Posterior cingulate gyrus (tissue), 11 donors: Measurements from ENCODE around the gene NFASC.

ENCODE experiments used
- DNase-seq, 10 donors: peaks; one replicate each; pipeline versions ENCODE4 v3.0.0 to v3.0.0-alpha.2; 2020 to 2021; ENCODE audit warnings: mixed read lengths in 3 of 10
- intact Hi-C: fragments of 100-400 bp; cut with DNase I; formaldehyde crosslinking; loops from one replicate; pipeline ENCODE4 v1.15.1; 2023

NFASC gene

DNA sequence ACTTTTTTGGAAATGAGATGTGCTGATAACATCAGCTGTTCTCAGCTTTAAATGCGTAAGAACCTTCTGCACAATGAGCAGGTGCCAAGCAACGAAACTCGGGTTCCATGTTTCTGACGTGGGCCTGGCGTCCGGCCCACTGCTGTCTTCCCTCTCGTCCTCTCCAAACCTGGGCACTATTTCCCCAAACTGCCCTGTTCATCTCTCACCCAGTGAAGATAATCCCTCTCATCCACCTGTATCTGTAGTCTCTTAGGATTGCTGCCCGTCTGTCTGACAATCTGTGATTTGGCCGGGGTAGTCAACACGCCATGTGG, 122.3 kb downstream of the NFASC start:
- peak in 2 of 10 donors; percentile 67 to 68 for DNase-seq
- intact Hi-C loops, result no loop called here

DNA sequence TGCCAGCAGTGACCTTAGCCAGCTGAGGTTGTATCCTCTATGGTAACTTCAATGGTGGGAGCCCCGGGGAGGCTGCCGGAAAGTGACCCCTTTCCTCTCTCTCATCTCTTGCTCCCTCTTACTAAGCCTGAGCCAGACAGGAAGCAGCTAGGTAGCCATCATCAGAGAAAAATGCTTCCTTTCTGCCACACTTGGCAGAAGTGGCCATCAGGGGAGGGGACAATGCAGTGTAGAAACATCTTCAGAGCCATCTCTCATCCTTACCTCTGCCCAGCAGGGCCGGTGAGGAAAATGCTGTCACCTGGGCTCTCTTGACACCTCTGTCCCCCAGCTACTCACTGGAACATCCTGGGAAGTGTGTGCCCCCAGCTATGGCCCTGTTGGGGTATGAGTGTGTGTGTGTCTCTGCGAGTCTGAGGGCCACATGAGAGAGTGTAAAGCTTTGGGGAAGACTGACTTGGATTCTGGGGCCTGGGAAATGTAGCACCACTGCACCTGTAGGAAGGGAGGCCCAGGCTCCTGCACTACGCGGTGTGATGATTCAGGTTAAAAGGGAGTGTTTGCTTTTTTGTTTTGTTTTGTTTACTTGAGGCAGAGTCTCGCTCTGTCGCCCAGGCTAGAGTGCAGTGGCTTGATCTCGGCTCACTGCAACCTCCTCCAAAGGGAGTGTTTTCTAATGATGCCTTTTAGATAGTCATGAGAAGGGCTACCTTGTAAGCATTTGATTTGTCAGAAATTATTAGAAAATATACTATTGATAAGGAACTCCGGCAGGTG, 123.6 kb downstream of the NFASC start:
- intact Hi-C loops, result no loop called here
- peak in 2 of 10 donors; percentile 17 to 27 for DNase-seq

DNA sequence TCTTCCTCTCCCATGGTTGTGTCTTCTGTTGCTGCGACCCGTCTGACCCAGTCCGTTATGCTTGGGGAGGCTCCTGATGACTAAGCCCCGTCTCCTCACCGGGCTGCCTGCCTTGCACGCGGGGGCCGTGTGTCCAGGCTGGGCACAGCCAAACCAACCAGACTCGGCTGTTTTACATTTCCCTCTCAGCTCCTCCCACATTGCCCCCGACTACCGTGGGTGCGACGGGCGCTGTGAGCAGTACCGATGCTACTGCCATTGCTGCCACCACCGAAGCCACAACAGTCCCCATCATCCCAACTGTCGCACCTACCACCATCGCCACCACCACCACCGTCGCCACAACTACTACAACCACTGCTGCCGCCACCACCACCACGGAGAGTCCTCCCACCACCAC, 126.3 kb downstream of the NFASC start:
- DNase-seq, result peak in 3 of 10 donors; percentile 85 to 92 (median 91)
- intact Hi-C loops, result no loop called here

DNA sequence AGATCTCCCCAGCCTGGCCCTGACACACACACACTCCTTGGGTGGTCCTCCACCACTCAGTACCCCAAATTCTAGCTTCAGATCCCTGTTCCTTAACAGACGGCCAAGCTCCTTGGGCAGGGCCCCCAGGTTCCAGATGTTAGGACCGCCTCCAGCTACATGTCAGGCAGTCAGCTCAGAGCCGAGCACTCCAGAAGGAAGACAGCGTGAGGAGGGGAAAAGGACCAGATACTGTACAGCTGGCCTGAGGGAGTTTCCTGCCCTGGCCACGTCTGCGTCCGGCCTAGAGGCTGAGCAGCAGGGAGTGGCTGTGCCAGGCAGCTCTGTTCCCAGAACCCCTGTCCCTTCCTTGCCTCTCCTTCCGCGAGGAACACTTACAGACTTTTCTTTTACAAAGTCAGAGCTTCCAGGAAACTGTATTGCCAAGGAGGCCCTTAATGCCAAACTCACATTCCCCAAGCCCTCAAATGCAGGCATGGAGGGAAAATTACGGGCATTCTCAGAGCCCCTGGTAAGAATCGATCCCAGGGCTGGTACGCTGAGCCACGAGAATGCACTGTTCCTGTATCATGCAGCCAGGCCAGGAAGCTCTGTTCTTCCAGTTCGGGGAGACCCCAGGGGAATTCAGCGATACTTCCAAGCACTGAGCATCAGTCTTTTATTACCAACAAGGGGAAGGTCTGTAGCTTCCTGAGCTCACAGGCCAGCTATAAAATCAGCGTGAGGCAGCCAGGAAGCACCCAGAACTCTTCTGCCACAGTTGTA, 127.1 kb downstream of the NFASC start:
- peak in 1 of 10 donors; percentile 59 for DNase-seq
- intact Hi-C loops, result no loop called here

DNA sequence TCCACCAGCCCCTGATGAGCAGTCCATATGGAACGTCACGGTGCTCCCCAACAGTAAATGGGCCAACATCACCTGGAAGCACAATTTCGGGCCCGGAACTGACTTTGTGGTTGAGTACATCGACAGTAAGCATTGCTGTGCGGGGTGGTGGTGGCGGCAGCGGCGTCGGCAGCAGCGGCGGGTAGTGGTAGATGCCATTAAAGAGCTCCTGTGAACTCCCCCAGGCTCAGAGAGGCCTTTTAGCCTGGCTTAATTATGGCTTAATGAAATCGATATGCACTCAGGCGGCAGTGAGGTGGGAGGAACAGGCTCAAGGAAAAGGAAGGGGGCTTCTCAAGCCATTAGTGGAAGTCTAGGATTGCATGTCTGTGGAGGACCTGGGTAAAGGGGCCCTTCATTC, 130.5 kb downstream of the NFASC start:
- intact Hi-C loops, result no loop called here
- peak in 2 of 10 donors; percentile 41 to 55 for DNase-seq

DNA sequence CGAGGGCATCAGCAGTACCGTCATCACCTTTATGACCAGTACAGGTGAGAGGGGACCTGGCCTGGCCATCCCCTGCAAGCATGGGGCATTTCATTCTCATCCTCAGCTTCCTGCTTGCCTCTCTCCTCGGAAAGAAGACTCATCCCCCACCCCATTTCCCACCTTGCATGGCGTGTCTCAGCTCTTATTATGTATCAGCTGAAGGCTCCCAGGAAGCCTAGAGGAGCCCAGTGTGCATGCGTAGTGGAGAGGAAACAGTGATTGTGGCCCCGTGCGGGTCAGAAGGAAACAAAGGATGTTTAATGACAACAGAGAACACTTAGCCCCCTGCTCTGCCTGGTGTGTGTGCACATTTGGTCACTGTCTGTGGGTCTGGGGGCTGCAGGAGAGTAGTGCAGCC, 132.0 kb downstream of the NFASC start:
- intact Hi-C loops, result no loop called here

DNA sequence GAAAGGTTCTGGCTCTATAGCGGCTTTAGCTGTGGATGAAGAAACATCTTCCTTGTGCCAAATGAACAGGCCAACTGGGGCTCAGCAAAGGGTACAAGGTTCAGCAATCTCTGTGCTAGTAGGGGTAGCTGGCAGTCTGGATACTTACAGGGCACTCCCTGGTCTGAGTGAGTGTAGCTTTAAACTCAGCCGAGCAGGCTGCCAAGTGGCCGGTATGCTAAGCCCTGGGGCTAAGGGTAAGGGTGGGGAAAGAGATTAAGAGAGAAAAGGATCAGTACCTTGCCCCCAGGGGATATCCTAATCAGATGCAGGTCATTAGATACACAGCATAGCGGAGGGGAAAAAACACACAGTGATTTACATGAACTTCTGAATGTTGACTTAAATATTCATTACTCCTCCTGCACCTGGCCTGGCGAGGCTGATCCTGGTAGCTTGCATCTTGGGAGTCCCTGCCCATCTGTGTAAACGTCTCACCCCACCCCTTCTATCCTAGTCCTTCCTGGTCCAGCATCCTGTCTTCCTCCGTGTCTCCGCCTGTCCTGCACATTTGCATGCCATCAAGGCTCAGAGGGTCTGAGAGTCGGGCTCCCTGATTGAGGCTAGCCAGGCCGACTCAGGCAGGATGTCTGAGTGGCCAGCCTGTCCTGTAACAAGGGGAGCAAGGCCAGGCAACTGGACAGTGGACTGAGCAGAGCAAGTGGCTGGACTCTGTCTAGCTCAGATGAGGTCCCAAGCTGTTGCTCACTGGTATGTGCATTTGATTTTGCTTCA, 132.9 kb downstream of the NFASC start:
- peak in 1 of 10 donors; percentile 2 for DNase-seq
- intact Hi-C loops, result no loop called here

More for the DNA sequence above, 132.0 kb downstream of the NFASC start:
- no peak for DNase-seq

DNA sequence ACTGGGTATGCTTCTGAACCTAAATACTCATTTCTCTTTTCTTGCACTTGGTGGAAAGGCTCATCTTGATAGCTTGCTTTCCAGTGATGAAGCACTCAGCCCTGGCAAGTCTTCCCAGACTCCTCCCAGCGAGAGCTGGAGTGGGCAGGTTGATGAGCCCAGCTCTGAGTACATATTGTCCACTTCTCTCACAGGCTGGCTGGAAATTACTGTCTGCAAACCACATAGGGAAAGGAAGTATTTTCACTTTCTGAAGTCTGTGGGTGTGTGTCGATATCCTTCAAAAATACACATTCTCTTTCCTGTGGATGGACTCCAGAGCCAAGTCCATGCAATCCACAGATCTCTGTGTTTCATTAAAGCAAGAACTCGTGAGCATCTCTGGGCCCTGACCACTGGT, 133.7 kb downstream of the NFASC start:
- DNase-seq, result peak in 6 of 10 donors; percentile 53 to 95 (median 66)

DNA sequence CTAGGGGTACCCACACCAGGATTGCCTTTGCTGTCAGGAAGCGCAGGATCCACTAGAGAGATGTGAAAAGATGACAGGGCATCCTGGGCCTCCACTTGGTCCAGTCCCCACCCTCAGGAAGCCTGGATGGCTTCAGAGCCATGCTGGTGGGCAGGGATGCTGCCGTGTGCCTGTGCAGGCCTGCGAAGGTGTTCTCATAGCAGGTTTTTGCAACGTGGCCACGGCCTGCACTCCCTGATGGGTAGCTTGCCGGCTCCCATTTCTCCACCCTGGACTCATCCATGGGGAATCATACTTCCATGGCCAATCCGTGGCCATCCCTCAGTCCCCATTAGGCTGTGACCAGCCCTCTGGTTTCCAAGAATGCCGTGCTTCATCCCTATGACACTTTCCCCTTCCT, 138.2 kb downstream of the NFASC start:
- intact Hi-C loops, result no loop called here
- DNase-seq, result peak in 1 of 10 donors; percentile 65

More for the DNA sequence above, 133.7 kb downstream of the NFASC start:
- intact Hi-C loops, result no loop called here

DNA sequence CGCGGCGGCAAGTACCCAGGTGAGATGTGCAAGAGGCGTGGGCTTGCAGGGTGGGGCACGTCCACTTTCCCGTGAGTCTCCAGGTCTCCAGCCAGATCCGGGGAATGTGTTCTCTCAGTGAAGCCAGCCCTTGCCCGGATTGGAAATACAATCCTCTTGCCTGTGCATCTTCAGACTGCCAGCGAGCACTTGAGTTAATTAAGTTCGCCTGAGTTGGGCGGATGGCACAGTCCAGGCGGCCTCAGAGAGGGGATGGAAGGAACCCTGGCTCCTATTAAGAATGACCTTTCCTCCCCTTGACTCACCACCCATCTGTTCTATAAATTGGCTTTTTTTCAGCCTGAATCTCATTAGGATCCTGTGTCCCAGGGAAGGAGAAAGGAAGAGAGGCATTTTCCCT, 139.0 kb downstream of the NFASC start:
- intact Hi-C loops, result no loop called here
- DNase-seq, result no peak

DNA sequence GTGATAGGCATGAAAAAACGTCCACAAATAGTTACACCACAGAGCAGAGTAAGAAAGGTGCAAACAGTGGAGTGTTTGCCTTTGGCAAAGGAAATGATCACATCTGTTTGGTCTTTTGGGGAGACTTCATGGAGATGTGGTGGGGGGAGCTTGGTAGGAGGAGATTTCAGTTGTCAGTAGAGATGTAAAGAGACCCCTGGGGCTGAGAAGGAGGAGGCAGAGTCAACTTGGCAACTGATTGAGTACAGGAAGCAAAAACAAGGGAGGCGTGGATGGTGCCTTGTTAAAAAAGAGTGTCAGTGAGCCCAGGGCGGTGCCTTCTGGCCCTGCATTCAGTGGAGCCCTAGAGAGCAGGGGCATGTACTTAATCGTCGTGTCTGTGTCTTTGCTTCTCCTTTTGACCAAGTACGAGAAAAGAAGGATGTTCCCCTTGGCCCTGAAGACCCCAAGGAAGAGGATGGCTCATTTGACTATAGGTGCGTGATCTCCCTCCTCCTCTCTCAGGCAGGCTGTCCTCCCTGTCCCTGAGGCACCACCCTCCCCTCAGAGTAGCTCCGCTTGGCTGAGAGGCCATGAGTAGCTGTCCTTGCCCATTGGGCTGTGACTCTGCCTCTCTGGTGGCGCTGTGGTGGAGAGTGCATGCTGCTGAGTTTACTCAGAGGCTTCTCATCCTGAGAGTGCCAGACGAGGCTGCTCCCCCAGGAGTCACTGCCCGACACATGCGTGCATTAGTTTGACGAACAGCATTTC, 141.9 kb downstream of the NFASC start:
- intact Hi-C loops, result no loop called here
- peak in 2 of 10 donors; percentile 69 to 85 for DNase-seq

DNA sequence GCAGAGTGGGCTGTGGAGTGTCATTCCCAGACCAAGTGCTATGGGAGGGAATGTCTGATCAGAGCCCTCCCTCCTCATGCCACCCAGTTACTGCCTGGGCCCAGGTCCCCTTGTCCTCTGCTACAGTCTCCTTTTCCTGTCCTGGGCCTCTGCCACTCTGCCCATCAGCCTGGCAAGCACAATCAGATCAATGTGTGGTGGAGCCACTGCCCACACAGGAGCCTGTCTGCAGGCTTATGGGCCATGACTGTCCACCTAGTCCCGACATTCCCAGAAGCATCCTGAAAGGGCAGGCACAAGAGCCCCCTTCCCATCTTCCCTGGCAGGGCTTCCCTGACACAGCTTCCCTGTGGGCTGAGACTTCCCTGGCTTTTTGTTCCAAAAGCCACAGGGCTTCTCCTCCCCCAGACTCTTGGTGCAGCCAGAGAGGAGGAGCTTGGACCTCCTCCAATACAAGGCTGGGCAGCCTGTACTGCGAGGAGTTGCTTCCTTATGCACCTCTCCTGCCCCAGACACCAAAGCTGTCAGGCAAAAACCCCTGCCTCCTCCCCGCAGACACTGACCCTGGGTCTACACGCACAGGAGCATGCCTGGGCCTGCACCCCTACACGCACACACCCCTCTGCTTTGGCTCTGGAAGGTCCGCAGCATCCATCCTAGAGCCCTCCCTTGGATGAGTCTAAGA, 143.2 kb downstream of the NFASC start:
- intact Hi-C loops, result no loop called here
- peak in 5 of 10 donors; percentile 54 to 90 (median 70) for DNase-seq

DNA sequence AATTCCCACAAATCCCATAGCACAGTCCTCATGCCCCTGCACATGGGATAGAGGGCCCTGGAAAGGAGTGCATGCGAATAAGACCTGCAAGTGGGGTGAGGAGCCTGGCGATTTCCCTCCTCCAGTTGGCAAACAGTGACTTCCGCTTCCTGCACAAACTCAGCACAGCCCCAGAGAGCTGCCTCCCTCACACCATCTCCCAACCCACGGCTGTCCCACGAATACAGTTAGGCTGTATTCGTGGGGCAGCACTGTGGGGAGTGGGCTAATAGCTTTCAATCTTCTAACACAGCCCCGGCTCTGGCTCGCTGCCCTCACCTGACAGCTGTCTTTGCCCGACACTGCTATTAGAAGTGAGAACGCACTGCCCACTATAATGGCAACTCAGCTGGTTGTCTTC, 144.1 kb downstream of the NFASC start:
- DNase-seq, result peak in 2 of 10 donors; percentile 59 to 70
- intact Hi-C loops, result no loop called here

DNA sequence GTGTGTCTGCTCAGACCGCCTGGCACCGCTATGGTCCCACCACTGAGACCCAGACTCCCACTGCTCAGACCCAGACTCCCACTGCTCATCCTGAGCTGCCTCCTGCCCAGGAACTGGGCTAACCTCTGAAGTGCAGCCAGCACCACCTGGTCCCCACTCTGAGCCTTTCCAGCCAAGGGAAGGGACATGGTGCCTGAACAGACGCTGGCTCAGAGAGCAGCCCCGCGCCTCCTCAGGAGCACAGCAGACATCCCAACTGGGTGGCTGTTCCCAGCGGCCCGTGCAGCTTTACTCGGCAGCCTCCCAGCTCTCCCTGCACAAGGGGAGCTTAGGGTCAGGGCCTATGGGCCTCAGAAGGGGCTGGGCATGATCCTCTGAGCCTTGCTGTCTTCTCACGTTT, 144.6 kb downstream of the NFASC start:
- intact Hi-C loops, result no loop called here
- DNase-seq, result peak in 2 of 10 donors; percentile 63 to 71

DNA sequence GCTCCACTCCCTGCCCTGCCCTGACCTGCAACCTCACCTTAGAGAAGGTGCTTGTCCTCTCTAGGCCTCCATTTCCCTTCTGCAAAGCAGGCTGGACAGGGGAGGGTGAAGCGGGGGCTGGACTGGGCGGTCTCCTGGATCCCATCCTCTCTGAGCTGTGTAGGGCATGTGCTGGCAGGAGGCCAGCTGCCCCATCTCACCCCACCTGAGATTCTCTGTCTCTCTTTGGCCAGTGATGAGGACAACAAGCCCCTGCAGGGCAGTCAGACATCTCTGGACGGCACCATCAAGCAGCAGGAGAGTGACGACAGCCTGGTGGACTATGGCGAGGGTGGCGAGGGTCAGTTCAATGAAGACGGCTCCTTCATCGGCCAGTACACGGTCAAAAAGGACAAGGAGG, 145.4 kb downstream of the NFASC start:
- peak in 2 of 10 donors; percentile 46 to 55 for DNase-seq
- intact Hi-C loops, result no loop called here

DNA sequence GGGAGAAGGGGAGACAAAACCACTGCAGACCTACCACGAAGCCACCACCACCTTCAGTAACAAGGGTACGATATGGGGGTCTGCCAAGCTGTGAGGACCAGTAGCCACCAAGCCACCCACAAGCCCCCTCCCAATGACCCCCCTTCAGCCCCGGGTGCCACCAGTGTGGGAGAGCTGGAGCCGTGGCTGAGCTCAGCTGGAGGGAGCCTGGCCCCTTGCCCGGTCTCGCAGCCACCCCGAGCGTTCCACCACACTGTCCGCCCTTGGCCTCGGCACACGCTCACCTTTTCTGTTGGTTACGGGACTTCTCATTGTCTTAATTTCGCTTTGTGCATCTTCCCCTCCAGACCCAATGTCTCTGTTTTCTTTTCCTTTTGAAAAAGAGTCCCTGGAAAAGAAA, 145.9 kb downstream of the NFASC start:
- DNase-seq, result peak in 3 of 10 donors; percentile 47 to 73 (median 52)
- intact Hi-C loops, result no loop called here

DNA sequence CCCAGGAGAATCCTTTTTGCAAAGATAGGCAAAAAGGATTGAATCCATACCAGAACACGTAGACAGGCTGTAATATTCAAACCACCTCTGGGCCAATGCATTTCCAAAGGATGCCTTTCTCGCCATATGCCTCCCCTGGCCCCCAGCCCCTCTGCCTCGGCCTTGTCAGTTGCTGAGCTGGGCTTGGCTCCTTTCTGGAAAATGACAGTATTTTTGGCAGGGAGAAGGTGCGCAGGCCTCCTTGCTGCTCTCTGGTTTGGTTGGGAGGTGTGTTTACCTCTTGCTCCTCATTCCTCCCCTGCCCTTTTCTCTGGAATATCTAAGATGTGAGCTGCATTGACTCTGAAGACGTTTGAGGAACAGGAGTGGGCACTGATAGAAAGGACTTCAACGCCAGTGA, 146.3 kb downstream of the NFASC start:
- intact Hi-C loops, result no loop called here
- DNase-seq, result no peak

DNA sequence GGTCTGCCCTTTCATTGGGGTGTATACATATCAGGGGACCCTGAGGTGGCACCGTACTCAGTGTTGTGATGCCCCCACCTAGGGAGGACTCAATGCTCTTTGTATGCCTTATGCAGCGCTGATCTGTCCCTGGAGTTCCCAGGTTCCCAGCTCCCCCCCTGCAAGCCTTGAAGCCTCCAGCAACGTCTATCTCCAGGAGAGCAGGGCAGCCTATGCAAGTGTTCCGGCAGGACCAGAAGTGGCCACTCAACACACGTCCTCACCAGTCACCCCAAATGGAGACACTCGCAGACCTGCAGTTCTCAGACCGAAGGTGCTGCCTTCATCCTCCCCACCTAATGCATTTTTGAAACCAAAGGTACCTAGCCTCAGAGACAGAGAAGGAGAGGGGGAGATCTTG, 147.1 kb downstream of the NFASC start:
- peak in 2 of 10 donors; percentile 51 to 55 for DNase-seq
- intact Hi-C loops, result no loop called here

DNA sequence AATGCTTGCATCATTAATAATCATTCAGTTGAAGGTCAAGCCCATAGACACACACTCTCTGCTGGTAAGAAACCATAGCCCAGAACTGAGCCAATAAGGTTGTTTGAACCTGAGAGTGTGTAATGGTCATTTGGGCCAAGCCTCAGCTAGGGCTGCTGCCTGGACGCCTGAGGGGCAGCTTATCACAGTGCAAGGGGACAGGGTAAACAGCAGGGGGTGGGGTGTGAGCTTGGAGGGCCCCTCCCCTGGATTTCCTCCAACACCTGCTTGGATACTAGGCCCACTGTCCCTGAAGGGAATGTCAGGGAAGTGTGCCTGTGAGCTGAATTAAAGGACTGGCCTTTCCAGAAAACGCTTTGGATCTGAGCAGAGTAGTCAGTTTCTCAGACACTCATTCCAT, 147.7 kb downstream of the NFASC start:
- peak in 1 of 10 donors; percentile 42 for DNase-seq
- intact Hi-C loops, result no loop called here

DNA sequence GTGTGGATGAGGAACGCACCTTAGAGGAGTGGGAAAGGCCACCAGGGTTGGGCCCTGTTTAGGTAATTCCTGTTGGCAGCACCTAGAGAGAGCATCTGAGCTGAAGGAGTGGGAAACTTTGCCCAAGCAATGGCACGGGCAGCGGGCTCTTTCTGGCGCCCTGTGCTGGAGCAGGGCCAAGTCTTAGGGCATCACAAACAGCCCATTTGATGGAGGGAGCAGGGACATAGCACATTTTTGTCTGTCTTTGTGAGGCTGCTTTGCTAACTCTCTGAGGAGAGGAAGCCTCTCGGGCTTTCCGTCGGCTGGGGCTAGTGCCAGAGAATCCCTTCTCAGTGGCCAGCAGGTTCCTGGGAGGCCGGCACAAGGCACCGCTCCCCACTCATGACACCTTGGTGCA, 149.8 kb downstream of the NFASC start:
- intact Hi-C loops, result no loop called here
- DNase-seq, result peak in 2 of 10 donors; percentile 47 to 67
